M059J (cell line): ENCODE measurements around the gene GMPS. TPM values are rescaled to one million over a fixed set of nuclear protein-coding genes. Genes with fewer than 3 reads are reported as not detected.
"Not testable (repeated sequence)": the region's sequence is repeated elsewhere in the genome, so short reads cannot be mapped to it uniquely, and the experiment has no call there.

ENCODE experiments used
- DNase-seq: peaks from one replicate; pipeline ENCODE4 v3.0.0-alpha.2; 2012; ENCODE audit warnings: low read depth
- total RNA-seq: library from RNA; depleted of rRNA; stranded (reverse); fragments of >200 nt; shearing (Covaris generic); gene quantifications from 2 replicates; pipeline ENCODE4 v1.2.3, GENCODE V29; 2014

Gene GMPS
- total RNA-seq, 1 experiment from 2014 or later, result 174 TPM

DNA sequence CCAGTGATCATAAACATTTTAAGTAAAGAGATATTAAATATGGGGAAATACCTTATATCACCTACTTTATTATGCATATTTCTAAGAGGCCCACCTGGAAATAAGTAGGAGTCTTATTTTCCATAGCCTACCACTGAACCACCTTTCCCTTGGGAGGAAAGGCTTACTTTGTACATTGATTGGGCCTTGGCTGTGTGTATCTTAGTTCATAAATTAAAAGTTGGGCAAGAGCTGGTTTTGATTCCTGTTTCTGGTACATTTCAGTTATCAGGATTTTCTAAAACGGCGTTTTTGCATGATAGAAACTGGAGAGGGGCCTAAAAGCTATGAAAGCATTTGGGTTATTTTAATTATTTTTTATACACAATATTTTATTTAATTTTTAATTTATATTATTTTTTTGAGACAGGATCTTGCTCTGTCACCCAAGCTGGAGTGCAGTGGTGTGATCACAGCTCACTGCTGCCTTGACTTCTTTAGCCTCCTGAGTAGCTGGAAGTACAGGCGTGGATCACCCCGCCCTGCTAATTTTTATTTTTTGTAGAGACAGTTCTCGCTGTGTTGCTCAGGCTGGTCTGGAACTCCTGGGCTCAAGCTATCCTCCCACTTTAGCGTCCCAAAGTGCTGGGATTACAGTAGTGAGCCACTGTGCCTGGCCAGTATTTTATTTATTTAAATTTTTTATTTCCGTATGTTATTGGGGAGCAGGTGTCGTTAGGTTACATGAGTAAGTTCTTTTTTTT, 2.6 kb downstream of the GMPS start:
- DNase-seq, result no peak

DNA sequence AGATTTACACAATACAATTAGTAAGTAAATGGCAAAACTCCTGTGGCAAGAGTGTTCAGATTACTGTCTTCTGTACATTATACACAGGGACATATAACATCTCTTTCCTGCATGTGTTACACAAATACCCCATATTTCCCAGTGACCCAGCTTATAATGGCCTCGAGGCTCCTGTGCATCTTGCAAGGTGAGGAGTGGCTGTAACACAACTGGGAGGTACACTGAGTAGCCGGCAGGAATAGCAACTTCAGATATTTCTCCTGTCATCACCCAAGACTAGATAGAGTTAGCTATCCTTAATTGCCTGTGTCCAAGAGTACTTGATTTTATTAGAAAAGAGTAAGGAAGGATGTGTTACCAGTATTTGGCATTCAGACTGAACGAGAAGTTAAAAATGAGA, 5.6 kb downstream of the GMPS start:
- no peak for DNase-seq

DNA sequence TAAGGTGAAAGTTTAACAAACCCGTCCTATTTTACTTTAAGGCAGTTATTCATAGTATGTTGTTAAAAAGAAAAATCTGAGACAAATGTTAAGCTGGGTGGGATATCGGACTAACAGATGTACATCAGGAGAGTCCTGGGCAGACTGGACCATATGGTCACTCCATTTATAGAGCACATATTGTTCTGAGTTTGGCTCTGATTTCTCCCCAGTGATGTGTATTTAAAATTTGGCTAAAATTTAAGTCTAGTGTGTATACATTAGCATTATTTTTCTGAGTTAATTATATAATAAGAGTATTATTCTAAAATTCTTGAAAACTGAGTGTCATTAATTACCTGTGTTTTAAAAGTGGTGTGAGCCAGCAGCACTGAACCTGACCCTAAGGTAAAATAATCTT, 6.1 kb downstream of the GMPS start:
- DNase-seq, result no peak

DNA sequence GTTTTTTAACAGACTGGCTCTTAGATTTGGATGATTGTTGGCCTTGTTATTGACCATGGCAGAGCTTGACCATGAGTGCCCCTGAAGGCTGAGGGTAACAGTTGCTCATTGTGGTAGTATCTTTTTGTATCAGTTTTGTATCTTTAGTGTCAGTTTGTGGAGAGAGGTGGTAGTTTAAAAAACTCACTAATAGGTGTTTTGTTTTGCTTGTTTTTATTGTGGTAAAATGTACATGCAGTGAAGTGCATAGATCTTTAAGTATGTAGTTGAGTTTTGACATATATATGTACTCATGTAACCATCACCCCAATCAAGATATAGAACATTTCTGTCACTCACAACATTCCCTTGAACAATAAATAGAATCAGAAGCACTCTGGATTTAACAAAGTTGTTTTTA, 9.8 kb downstream of the GMPS start:
- DNase-seq, result no peak

DNA sequence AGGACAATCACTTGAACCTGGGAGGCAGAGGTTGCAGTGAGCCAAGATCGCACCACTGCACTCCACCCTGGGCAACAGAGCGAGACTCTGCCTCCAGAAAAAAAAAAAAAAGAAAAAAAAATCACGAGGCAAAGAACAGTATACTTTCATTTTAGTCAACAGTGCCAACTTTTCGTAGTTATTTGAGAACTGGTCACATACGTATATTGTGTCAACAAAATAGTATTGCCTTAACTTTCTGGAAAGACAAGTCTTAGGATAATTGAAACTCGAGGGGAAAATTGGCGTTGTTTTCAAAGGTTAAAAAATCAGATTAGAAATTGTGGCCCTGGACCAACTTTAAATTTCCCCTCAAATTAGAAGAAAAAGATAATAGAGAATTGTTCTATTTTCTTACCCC, 13.8 kb downstream of the GMPS start:
- no peak for DNase-seq

DNA sequence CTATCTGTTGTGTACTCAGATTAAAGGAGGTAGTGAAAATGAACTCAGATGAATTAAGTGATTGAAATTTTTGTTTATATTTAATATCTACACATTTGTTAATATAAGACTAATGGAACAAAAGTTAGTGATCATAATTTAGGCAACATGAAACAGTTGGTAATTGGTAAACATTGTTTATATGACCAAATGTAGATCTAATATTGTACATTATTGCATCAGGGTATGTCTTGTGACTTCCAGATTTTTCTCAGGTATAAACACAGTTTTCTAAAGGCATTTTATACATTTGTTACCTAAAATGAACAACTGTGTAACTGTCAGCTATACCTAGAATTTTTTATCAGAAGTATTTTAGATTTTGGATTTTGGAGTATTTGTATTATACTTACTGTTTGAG, 14.8 kb downstream of the GMPS start:
- no peak for DNase-seq

DNA sequence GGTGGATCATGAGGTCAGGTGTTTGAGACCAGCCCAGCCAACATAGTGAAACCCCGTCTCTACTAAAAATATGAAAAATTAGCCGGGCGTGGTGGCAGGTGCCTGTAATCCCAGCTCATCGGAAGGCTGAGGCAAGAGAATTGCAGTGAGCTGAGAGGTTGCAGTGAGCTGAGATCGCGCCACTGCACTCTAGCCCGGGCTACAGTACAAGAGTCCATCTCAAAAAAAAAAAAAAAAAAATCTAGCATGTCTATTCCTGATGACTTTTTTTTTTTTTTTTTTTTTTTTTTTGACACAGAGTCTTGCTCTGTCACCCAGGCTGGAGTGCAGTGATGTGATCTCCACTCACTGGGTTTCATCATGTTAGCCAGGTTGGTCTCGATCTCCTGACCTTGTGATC, 15.9 kb downstream of the GMPS start:
- not testable (repeated sequence) for DNase-seq

DNA sequence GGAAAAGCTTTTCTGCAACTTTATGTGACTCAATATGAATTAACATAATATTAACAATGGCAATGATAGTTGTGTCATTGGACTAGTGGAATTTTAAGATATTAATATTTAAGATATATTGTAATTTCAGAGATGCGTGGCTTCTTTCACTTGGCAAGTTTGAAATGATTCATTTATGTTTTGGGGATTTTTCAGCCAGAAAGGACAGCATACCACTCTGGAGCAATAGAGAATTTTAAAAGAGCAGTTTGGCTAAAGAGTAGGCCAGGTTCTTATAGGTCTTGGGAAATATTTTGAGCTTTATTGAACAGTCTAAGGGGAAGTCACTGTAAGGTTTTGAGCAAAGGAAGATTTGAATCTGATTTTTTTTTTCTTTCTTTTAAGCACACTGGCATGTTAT, 16.5 kb downstream of the GMPS start:
- DNase-seq, result no peak

DNA sequence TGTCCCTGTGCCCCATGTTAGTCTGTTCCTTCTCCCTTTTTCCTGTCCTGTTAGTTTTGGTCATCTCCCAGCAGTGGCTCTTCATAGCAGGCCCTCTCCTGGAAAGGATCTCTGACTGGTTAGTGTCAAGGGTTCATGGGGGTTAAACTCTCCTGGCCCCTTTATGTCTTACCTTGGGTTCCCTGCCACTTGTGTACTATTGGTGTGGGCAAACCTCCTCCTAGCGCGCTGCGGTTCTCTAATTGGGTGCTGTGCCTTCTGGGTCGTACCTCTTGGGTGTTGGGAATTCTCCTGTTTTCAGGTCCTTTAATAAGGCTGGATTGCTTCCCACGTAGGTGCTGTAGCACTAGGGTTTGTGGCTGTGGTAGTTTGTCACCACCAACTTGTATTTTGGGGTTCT, 18.8 kb downstream of the GMPS start:
- DNase-seq, result no peak

DNA sequence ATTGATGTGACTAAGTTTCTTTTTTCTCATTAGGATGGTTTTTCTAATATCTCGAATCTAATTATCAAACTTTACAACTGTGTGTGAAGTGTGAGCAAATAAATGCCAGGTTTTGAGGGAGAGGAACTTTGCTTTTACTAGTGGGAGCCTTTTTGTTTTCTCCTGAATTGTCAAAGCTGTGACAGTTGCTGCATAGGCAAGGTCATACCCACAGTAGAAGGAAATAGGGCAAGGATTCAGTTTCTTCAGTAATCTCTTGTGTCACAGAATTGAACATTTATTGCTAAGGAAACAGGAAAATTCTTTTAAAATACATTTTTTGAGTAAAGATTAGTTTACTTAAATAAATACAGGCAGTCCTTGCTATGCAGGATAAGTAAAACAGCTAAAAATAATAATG, 19.5 kb downstream of the GMPS start:
- DNase-seq, result no peak

DNA sequence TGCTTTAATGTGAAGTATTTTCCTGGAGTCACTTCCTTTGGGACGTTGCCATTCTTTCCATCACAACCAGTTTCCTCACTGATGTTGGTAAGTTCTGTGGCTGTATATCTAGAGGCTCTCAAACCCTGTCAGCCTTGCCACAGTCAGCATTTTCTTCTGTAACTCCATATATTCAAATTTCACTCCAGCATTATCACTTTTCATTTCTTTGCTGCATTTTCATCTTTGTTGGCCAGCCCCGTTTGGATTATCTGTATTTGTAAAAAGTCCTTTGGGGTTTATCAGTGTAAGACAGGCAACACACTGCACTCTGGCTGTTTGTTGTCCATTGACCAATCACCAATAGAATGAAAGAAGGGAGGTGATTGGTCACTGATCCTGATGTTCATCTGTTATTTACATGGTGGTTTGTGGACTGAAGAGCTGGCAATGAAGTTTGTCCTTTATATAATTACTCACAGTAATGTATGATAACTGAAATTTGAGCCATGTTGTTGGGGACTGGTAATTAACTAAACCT, 20.3 kb downstream of the GMPS start:
- peak; percentile 39 for DNase-seq

DNA sequence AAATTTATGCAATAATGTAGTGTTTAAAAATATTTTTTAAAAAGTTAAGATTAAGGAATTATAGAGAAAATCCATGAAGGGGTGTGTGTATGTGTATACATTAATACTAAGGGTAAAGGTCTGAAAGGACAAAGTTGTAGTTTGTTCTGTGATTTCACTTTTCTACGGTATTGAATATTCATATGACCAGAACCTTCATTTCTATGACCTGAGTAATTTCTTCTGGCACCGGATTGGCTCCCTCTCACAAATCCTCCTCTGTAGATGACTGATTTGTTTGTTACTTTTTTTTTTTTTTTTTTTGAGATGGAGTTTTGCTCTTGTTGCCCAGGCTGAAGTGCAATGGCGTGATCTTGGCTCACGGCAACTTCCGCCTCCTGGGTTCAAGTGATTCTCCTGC, 20.9 kb downstream of the GMPS start:
- peak; percentile 45 for DNase-seq

DNA sequence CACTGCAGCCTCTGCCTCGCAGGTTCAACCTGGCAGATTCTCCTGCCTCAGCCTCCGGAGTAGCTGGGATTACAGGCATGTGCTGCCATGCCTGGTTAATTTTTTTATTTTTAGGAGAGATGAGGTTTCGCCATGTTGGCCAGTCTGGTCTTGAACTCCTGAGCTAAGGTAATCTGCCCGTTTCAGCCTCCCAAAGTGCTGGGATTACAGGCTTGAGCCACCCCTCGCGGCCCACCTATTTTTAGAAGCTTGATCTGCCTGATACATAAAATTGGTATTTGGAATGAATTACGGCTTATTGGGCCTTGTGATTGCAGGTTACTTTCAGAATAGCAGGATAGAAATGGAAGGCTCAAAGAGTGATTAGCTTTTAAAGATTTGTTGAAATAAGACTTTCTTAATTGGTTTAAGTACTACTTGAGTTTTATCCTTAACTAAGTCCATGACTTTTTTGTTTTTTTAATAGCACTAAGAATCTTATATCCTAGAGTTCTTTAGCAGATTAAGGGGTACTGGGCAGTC, 25.0 kb downstream of the GMPS start:
- no peak for DNase-seq

DNA sequence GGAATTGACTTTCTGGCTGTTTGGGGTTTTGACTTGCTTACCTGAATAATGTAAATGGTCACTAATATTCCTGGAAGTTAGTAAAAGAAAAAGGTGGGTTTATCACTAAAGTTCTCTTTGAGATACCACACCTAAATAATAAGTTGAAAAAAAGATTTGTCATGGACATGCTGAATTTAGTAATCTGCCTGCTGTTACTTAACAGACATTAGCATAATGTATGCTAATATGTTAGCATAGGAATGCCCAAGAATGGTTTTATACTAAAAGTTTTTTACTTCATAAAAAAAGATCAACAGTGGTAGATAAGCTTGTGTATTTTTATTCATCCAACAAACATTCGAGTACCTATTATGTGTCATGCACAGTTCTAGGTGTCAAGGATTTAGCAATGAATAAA, 36.5 kb downstream of the GMPS start:
- no peak for DNase-seq

DNA sequence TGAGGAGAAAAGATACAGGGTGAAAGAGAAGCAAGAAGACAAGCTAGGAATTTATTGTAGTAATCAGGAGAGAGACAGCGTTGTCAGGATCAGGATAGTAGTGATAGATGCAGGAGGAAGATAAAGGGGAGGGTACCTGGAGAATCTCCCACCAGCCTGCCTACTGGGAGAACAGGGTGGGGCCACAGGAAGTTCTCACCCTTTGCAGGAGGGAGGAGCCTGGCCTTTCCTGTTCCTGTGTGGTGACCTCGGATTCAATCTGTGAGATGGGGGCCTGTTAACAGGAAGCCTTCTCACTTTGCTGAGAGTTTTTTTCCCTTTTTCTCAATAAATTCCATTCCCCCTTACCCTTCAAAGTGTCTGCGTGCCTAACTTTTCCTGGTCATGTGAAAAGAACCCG, 37.6 kb downstream of the GMPS start:
- no peak for DNase-seq

DNA sequence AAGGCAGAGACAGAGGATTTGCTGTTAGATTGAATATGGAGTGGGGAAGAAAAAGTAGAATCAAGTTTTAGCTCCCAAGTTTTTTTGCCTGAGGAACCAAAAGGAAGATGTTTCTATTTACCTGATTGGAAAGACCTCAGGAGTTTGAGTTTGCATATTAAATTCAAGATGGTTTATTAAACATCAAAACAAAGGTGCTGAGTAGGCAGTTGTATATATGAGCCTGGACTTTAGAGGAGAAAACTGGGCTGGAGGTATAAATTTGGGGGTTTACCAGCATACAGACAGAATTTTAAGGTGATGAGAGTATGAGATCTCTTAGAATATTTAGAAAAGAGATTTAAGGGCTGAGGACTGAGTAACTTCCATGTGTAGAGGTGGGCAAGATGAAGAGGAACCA, 38.2 kb downstream of the GMPS start:
- DNase-seq, result no peak

DNA sequence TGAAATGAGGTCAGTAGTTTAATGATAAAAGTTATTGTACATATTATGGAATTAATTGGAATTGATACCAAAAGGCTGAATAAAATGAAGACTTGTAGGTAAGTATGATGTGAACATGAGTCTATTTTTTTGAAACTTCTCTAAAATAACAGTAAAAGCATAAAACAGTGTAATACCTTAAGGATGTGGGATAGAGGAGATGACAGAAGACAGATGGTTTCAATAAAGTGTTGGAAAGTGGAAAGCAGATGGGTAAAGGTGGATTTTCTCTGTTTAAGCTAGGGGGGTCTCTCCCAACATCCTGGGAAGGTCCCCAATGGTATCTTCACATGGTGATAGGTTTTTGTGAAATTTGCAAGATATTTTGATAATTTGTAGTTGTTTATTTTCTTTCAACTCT, 41.6 kb downstream of the GMPS start:
- no peak for DNase-seq

DNA sequence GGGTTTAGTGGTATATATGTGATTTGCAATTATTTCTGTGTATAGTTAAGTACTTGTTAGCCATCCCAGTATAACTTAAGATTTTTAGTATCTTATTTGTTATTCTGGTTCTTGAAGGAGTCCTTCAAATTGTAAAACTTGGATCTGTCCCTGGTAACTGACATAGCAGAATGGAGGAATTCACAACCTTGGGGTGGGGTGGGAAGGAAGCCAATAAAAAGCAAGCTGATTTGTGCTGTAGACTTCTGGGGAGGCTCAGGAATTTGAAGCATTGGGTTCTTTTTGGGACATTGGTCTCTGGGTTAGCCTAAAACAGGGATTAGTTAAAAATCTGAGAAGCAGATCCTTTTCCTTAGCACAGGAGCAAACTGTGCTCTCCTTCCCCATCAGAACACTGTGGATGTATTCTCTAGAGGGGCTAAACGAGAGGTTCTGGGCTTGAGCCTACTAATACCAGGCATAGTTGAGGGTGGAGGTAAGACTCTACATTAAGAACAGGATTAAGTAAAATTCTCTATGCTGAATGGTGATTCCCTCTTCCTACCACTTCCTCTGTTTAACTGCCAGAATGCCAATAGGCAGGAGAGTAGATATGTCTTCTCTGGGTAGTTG, 42.2 kb downstream of the GMPS start:
- DNase-seq, result no peak

DNA sequence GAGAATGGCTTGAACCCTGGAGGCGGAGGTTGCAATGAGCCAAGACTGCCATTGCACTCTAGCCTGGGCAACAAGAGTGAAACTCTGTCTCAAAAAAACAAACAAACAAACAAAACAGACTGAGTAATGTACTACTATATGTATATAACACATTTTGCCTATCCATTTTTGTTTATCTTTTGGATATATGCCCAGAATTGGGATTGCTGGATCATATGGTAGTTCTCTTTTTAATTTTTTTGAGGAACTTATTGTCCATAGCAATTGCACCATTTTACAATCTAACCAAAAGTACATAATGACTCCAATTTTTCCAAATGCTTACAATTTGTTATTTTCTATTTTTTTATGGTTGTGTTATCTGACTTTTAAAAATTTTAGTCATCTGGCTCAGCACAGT, 47.3 kb downstream of the GMPS start:
- DNase-seq, result no peak

DNA sequence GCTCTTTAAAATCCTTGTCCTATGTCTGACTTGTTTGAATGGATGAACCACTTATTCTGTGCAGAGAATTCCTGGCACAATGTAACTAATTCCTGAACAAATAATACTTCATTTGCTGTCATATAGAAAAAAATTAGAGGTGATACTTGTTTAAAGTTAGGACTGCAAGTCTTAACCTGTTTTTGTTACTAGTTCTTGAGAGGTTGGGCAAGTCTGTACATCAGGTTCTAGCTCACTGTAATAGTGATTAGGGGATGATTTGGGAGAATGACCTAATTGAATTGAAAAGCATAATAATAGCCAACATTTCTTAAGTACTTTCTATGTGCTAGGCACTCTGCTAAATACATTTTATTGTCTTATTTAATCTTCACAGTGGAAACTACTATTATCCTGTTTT, 49.3 kb downstream of the GMPS start:
- DNase-seq, result no peak

DNA sequence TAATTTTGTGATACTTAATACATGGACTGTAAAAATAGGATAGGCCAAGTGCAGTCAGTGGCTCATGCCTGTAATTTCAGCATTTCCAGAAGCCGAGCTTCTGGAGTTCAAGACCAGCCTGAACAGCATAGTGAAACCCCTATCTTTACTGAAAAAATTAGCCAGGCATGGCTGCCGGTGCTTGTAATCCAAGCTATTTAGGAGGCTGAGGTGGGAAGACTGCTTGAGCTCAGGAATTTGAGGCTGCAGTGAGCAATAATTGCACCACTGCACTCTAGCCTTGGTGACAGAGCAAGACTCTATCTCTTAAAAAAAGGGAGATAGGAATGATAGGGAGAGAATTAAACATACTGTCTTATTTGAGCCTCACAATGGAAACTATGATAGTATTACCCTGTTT, 51.0 kb downstream of the GMPS start:
- no peak for DNase-seq

DNA sequence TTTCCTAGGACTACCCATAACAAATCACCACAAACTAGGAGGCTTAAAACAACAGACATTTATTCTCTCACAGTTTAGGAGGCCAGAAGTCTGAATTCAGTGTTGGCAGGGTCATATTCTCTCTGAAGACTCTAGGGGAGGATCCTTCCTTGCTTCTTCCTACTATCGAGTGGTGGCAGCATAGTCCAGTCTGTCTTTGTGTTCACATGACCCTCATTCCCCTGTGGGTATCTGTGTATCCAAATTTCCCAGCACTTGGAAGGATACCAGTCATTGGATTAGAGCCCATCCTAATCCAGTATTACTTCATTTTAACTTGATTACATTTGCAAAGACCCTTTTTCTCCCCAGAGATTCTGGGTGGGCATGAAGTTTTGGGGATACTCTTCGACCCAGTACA, 63.8 kb downstream of the GMPS start:
- DNase-seq, result no peak

DNA sequence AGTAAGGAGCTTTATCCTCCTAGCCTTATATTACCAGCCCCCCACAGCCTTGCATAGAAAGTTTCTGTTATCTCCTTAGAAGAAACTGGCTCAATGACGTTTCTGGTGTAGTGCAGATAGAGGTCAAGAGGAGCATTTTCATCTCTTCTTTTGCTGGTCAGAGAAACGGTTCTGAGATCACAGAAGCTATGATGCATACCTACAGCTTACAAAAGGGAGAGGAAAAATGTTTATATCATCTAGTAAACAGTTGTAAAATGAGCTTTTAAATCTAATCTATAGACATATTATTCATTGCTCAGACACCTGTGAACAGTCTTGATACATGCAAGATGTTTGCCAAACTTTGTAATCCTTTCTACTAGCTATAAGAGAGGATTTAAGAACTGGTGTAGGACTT, 68.0 kb downstream of the GMPS start:
- DNase-seq, result no peak

DNA sequence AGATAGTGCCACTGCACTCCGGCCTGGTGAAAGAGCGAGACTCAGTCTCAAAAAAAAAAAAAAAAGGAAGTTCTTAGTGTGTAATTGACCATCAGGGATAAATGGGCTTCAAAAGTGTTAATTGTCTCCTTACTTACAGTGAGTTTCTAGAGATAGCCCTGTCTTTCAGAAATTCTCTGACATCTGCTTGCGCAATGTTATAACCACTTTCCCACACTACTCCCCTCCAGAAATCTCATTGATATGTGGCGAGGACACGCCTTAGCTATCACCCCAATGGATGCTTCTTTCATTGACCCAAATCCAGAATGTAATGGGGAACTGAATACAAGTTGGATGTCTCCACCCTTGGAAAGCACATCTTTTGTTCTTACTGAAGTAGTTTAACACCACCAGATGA, 70.9 kb downstream of the GMPS start:
- no peak for DNase-seq
